Upper lobe of left lung (tissue), 4 donors: ENCODE data around the gene MT2A.

Experiments
- CTCF ChIP-seq, 6 experiments: fragments of 450-650 bp in 4 of 6; fragments of 200-600 bp in 2 of 6; sonication (generic) in 2 of 6; IDR thresholded peaks; one replicate each; pipeline ENCODE4 v1.5.1; 2016 to 2019; ENCODE audit warnings: antibody characterized with exemption in 6 of 6
- POLR2AphosphoS5 ChIP-seq, 2 donors: sonication (generic); formaldehyde crosslinking; IDR thresholded peaks; one replicate each; pipeline ENCODE4 v1.5.1; 2017; ENCODE audit warnings: antibody characterized with exemption in 2 of 2

GRCh38 chr16:56623637-56624036 lies 15.3 kb downstream of the MT2A start:
- TF ChIP-seq CTCF (IDR thresholded peaks at IDR 0.05) (no peak), POLR2AphosphoS5 (IDR thresholded peaks at IDR 0.05) (no peak)
